ENCODE data around the gene PCYT2.

PCYT2 gene

DNA sequence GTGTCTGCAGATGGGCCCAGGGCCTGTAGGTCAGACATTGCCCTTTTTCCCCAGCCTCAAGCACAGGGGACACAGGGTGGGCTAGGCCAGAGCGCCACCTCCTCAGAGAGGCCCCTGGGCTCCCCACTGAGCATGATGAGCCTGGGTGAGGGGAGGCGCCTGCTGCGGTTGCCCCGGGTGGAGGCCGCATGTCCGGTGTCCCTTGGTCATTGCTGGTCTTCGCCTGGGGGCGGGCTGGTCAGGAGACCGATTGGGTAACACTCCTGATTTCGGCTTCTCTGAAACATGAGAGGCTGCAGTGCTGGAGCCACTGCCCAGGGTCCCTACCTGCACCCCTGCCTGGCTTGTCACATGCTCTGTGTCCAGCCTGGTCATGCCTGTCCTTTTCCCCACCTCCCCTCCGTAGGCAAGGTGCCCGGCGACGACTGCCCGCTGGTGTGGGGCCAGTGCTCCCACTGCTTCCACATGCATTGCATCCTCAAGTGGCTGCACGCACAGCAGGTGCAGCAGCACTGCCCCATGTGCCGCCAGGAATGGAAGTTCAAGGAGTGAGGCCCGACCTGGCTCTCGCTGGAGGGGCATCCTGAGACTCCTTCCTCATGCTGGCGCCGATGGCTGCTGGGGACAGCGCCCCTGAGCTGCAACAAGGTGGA, 11.6 kb downstream of the PCYT2 start:
- no peak for DNase-seq

DNA sequence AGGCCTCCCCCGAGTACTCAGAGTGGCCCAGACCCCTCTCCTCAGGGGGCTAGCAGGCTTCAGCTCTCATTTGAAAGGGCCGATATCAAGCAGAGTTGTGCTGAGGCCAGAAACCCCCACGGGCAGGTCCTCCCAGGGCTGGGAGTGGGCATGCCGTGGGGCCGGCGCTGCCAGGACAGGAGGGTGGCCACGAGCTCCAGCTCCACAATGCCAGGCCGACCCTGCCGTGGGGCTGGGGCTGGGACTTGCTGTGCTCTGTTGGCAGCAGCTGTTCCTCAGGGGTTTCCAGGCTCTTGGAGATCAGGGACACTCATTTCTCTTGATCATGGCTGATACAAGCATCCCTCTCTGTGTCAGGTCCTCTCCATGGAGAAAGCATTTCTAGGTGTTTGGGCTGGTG, 12.3 kb downstream of the PCYT2 start:
- DNase-seq = no peak

DNA sequence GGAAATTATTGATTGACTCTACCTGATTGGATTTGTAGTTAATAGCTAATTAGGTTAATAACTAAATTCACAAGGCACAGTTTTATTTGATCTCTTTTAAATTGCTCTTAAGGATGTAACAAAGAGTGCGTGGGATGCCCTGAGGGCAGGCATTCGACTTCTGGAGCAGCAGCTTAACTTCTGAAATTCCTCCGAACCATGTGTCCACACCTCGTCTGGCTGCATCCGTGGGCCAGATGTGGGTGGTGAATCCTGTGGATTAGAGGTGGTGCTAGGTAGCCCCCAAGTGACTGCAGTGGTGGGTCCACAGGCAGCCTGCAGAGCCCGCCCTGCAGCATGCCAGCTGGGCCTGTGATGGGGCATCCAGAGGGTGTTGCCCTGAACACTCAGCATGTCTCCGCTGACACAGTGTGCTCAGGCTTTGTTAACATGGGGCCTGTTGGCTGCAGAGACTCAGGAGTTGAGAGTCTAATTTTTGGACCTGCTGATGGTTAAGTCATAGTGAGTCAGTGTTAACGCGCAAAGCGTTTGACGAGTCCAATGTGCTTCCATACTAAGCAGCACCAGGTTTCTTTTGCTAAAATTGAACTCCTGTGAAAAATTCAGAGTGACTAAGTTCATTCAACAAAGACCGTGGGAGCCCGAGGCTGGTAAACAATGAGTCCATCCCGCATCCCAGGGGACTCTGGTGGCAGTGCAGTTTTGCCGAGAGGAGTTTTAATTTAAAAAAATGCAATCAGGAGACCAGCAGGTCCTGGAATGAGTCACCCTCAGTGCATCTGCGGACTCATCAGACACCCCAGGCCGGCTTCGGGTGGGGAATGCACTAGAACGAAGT, 13.0 kb downstream of the PCYT2 start:
- no peak for DNase-seq

DNA sequence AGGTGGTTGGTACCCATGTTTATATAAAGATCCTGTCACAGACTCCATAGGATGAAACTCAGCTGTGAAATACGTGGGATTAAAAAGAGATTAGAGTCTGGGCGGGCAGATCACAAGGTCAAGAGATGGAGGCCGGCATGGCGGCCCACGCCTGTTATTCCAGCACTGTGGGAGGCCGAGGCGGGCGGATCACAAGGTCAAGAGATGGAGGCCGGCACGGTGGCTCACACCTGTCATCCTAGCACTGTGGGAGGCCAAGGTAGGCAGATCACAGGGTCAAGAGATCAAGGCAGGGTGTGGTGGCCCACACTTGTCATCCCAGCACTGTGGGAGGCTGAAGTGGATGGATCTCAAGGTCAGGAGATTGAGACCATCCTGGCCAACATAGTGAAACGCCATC, 15.8 kb downstream of the PCYT2 start:
- DNase-seq = no peak

DNA sequence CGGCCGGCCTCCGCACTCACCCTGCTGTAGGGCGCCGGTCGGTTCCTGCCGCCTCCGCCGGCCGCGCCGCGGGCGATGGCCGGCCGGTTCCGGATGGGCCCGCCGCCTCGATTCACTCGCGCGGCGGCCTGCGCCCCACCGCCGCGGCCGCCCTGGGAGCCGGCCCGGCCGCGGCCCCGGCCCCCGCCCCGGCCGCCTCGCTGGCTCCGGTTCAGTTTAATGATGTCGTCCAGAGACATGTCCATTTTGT, 20.0 kb downstream of the PCYT2 start:
- no peak for DNase-seq

DNA sequence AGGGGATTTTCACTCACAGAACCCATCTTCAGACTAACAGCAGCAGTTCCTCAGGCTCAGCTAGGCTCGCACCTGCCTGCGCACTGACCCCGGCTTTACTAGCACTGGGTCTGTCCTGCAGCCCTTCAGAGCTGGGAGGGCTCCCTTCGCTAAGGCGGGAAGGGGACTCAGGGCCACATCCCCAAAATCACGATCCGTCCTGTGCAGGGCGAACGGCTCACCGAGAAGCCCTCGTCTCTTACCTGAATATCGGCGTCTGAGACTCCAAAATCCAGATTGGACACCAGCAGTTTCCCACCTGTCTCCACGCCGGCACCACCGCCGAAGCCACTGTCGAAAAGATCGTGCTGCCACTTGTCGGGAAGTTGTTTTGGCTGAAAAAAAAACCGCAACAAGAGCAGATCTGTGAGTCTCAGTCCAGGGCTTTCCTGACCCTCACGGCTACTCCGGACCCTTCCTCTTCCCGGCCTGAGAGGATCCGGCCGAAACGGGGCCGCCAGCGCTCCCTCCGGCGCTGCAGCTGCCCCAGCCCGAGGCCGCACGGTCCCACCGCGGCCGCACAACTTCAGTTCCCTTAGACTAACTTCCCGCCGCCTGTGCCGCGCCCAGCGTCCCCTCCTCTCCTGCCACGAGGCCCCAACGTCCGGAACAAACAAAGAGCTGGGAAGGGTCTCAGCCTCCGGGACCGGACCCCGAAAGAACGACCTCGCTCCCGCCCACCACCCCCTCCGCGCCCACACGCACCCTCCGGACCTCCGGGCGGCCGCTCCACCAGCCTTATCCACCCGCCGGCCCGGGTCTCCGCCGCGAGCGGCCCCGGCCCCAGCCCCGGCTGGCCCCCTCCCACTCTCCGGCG, 20.5 kb downstream of the PCYT2 start:
- no peak for DNase-seq

DNA sequence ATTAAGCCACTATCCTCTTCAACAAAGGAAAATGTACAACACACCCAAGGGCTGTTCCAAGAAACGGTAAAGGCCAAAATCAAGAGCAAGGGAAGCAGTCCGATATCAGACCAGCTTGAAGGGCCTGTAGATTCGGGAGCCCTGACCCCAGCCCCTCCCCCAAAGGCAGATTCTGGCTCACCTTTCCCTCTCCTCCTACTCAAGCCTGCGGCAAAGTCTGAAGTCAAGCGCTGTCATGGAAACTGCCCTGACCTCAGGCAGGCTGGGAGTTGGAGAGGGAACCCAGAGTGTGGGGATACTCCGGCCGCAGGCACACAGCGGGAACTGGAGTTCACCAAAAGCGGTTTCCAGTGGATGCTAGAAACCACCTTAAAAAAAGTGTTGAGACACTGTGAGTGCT, 21.6 kb downstream of the PCYT2 start:
- no peak for DNase-seq

DNA sequence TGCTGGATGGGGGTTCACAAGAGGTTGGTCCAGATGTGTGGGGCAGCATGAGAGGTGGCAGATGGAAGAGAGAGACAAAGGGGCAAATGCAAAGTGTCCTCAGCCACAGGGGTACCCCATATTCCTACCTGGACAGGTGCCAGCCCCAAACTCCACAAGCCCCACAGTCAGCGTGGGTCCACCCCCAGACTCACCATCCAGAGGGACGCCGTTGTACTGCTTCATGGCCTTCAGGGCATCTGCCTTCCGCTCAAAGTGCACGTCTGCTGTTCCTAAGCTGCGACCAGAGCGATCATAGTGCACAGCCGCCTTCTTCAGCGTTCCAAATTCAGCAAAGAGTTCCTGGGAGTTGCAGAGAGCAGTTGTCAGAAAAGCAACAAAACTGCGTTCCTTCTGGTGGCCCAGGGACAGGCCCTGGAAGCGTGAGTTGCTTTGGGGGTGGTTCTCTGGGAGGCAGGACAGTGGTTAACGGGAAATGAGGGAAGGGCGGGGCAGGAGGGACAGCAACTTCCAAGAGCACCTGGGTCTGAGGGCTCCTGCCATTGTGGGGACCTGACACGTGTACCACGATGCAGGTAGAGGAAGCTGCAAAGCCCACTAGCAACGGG, 22.1 kb downstream of the PCYT2 start:
- no peak for DNase-seq

DNA sequence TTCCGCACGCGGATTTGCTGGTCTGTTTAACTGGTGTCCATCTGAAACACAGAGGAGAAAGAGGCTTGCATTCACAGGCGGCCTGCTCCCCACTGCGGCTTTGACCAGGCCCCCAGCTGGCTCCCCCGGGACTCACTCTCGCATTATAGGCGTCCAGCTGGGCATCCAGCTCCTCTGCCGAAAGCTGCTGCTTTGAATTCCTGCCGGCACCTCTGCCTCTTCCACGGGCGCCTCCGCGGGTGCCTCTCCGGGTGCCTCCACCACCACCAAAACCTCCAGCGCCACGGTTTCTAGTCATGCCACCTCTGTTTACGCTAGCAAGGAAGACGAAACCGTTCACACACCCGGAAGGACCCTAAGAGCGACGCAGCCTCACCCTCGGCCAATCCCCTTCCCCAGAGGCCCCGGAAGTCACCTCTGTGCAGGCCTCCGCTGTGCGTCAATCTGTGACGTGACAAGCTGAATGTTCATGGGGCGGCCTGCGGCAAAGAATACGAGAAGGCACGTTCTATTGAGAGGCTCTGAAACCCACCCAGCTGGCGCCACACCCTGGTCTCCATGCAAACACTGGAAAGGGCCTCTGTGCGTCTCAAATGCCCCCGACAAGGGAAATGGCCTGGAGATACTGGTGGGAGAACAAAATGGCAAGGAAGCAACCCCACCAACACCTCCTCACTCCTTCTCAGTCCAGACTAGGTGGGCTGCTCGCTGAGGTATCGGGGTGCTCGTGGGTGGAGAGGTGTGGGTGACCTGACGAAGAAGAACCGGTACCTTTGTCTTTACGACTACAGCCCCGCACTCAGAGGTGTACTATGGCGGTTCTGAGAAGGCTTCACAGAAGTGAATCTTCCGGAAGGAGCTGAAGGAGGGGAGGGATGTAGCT, 22.9 kb downstream of the PCYT2 start:
- no peak for DNase-seq

DNA sequence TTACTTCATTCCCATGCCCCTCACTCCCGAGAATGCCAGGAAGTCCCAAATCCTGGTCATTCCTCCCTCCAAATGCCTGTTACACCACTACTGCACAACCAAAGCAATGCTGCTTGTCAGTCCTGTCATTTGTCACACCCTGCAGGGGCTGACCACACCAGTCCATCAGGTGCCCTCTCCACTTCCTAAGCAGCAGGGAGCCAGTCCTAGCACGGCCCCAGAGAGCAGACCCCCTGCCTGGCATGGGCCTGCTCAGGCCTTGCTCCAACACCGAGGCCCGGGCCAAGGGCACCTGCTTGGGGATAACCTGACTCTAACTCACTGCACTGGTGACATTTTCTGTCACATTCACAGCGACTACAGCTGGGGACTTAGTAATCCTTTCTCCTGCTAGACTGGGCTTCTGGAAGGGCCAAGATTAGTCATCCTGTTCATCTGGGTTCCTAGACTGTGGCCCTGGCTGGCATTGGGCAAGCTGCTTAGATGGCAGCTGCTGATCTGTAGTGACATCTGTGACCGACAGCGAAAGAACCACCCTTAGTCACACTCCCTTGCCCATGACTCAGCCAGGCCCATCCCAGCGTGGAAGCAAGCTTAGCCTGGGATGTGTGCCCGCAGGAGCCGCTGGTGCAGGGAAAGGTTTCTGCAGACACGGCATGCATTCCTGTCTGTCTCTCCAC, 25.2 kb downstream of the PCYT2 start:
- no peak for DNase-seq

DNA sequence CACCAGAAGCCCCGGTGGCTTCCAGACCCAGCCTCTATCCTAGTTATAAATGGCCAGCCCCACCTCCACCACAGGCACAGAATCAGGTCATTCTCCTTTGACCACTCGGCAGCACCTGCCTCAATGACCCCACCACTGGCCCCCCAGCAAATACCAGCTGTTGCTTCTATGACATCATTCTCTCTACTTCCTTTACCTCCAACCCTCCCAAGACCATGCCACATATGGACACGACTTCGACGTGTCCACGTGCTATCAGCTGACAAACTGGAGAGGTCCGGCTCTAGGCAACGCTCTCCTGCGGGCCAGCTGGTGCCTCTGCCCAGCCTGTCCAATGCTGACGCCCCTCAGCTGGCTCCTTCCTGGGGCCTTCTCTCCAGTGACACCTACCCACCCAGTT, 25.7 kb downstream of the PCYT2 start:
- DNase-seq = no peak

DNA sequence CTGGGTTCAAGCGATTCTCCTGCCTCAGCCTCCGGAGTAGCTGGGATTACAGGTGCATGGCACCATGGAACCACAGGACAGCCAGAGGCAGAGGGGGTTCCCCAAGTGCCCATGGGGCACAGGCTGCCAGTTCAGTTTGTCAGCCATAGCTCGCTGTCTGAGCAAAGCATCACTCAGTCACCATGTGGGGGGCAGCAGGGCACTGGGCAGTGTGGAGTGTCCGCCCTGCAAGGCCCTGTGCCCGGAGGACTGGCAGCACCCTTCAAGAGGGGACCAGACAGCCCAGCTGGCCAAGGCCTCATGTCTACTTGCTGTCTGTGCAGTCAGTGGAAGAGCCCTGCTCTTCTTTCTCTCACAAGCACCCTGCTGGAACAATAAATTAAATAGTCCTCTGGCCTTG, 26.2 kb downstream of the PCYT2 start:
- no peak for DNase-seq

DNA sequence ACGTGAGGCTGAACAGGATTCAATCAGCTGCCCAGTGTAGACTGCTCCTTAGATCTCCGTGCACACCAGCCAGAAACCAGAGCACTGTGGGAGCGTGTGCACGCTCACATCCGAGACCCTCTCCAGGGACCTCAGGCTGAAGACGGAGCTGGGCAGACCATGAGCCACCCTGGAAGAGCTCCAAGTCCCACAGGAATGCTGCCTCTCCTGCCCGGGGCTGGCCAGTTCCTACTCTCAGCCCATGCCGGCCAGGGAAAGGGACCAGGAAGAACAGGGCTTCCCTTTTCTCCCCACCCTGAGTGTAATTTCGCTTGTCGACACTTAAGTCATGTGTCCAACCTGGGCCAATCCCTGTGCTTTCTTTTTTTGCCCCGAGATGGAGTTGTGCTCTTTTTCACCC, 26.7 kb downstream of the PCYT2 start:
- DNase-seq = no peak

DNA sequence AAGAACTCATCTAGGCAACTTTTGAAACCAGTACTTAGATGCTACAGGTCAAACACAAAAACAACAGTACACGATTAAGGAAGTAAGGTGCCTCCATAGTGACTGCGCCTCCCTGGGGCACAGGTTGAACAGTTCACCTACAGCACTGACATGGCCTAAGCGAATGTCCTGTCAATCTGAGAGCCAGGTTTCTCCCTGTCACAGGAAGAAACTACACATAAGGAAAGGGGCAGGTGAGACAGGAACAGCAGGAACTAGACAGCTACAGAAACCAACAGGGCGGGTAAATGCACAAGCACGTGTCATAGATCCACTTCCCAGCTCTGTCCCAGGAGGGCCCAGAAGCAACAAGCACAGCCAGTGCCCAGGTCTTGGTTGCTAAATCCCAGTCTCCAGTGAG, 32.1 kb downstream of the PCYT2 start:
- no peak for DNase-seq

DNA sequence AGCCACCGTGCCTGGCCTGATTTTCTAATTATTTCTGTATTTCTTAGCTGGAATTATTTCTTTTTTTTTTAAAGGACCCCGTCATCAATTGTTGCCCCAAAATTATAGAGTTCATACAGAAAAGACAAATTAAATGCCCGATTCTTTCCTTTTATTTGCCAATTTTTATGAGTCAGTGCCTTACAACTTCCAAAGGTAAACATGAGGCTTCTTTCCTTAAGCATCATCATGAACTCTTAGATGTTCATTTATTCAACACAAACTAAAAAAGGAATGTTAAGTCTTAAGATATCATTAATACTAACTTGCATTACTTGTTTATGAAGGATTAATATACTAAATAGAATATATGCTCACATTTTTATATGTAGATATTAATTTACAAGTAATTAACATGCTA, 32.9 kb downstream of the PCYT2 start:
- DNase-seq = no peak

DNA sequence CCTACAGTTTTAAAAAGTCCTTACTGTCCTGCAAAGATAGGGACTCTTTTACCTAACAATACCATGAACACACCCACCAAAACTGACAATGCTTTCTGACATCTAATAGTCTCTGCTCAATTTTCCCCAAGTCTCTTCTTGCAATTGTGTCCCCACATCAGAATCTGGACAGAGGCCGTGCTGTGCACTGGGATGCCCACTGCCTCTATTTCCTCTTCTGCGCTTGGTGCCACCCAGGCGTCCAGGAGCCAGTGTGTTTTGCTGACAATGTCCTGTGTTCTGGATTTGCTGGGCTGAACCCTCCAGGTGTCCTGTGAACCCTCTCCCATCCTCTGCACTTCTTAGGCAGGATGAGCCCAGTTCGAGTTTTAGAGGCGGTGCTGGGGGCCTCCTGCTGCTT, 33.6 kb downstream of the PCYT2 start:
- no peak for DNase-seq

DNA sequence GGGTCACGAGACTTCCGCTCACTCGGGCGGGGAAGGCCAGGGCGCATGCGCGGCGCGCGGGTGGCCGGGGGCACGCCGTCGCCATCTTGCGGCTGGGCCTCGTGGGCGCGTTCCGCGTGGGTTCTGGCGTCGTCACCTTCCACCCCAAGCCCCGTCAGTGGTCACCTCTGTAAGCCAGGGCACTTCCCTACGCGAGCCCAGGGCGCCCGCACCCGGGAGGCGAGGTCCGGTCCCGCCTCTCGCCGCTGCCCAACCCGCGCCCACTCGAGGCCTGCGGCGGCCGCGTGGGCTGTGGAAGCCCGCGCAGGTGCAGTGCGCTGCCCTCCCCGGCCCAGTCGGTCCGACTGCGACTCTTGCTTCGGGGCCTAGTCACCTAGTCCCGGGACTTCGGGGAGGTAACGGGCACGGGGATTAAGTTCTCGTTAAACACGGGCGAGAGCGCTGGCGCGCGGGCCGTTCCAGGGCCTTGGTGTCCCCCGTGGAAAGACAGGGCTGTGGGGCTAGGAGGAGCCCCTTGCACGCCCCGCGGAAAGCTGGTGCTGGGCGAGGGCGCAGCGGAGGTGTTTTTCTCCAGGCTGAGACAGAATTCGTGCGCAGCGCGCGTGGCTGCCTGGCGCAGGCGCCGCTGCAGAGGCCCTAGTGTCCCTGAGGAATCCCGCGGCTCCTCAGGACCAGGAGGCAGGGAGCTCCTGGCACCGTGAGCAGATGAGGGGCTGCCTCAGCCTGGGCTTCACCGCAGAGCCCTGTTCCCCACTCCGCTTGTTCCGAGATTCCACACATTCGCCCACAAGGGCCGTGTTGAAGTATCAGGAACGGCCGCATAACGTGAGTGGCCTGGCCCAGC, 39.6 kb downstream of the PCYT2 start:
- DNase-seq = peak; percentile 97

DNA sequence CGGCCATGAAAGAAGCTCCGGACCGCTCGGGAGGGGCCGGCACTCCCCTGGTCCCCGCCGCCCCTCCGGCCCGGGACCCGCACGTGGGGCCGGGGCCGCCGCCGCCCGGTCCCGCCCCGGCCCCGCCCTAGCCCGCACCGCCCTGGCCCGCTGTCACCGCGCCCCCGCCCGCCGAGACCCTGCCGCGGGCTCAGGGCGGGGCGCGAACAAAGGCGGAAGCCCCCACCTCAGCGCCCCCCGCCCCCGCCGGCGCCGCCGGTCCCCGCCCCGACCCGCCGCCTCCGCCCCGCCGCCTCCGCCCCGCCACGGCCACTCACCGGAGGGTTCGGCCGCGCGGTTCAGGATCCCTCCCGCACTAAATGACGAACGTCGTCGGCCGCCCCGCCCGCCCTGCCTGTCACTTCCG, 40.2 kb downstream of the PCYT2 start, which contains the start of gene ARHGDIA:
Gene ARHGDIA, minus strand, starts transcription at position 357 of the 406 bp plus-strand sequence. CDS start 1,407 bp downstream, outside the sequence.
- DNase-seq = no peak

DNA sequence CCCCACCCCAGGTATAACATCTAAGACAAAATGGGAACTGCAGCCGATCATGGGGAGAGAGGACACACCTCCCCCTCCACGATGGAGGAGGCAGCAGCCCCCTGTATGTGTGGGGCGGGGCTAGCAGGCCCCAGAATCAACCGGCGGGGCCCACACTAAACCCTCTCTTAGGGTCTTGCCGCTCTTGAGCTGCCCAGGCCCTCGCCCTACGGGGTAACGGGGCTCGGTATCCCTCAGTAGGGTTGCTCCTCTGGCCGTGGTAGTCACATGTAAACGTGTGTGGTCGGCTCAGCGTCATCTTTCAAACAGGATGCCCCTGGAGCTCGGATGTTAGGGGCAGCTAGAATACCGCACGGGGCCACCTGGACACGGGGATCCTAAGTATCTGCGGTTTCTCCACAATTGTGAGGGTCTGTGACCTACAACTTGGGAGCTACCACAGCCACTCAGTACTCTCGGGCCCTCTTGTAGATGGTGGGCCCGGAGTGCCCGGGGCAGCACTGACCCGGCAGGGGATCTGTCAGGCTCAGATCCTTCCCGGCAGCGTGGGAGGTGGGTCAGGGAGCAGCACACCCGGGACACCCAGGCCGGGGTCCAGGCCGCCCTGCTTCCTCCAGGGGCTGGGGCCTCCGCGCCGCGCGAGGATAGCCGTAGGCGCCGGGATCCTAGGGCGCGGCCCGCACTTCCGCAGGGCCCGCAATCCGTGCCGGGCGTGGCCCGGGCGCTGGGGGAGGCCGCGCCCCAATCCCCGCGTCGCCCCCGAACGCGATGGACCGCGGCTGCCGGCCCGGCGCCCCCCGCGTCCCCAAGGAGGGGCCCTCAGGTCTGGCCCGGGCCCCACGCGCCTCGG, 40.8 kb downstream of the PCYT2 start:
- peak; percentile 58 for DNase-seq

Data from activated CD4-positive, alpha-beta T cell treated with anti-CD3 and anti-CD28 coated beads, Interleukin-2, Interleukin-6, amounts not matched to agents 100 ng/mL and 50 ng/mL, durations not matched to agents 16 hours and 8 hours (primary cell).